AG09319 (cell line): Measurements from ENCODE around the gene LRRC71.

Experiments used
- DNase-seq: peaks from one replicate; pipeline ENCODE4 v3.0.0-alpha.2; 2010; ENCODE audit warnings: low read depth; ENCODE audit errors: extremely low read depth
- TF ChIP-seq, protein P1 (sequence below): IDR thresholded peaks from 2 replicates; pipeline ENCODE4 v1.5.1; 2011; ENCODE audit warnings: low read depth, mild to moderate bottlenecking, inconsistent platforms, low read length, moderate library complexity

The LRRC71 gene

DNA sequence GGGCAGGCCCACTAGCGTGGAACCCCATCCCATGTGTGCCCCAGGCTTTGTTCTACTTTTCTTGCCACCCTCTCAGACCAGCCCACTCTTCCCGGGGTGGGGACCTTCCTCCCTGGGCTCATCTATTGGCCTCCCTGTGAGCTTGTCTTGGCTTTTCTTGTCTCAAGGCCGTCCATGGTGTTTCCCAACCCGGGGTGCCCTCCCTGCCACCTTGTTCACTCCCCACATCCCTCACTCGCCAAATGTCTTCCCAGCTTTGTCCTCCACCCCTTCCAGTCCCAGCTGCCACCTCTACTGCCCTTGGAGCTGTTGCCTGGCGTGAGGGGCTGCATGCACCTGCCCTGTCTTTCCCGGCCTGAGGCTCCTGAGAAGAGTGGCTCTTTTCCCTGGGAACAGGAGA, 18.4 kb downstream of the LRRC71 start:
- TF ChIP-seq, protein P1, sequence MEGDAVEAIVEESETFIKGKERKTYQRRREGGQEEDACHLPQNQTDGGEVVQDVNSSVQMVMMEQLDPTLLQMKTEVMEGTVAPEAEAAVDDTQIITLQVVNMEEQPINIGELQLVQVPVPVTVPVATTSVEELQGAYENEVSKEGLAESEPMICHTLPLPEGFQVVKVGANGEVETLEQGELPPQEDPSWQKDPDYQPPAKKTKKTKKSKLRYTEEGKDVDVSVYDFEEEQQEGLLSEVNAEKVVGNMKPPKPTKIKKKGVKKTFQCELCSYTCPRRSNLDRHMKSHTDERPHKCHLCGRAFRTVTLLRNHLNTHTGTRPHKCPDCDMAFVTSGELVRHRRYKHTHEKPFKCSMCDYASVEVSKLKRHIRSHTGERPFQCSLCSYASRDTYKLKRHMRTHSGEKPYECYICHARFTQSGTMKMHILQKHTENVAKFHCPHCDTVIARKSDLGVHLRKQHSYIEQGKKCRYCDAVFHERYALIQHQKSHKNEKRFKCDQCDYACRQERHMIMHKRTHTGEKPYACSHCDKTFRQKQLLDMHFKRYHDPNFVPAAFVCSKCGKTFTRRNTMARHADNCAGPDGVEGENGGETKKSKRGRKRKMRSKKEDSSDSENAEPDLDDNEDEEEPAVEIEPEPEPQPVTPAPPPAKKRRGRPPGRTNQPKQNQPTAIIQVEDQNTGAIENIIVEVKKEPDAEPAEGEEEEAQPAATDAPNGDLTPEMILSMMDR = no peak

DNA sequence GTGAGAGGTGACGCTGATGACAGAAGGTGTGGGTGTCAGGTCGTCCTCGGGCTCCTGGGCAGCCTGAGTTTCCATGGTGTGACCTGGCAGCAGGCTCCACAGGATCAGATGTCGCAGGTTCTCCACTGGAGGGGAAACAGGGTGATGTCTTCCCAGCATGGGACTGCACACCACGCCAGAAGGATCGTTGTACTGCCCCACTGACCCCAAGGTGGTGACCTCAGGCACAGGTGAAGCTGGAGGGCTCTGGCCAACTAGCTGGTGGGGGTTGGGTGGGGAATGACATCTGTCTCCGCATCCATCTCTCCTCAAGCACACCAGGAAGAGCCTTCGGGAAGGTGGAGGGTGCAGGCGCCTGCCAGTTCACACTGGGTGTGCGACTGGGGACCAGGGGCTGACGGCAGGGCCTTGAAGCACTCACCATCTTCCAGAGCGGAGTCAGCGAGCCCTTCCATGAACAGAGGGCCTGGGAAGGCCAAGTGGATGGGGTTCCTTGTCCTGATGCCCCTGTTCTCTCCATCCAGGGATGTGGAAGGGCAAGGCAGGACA, 19.4 kb downstream of the LRRC71 start:
- TF ChIP-seq, protein P1 = no peak
- no peak for DNase-seq

More for the DNA sequence above, 18.4 kb downstream of the LRRC71 start:
- DNase-seq = no peak

DNA sequence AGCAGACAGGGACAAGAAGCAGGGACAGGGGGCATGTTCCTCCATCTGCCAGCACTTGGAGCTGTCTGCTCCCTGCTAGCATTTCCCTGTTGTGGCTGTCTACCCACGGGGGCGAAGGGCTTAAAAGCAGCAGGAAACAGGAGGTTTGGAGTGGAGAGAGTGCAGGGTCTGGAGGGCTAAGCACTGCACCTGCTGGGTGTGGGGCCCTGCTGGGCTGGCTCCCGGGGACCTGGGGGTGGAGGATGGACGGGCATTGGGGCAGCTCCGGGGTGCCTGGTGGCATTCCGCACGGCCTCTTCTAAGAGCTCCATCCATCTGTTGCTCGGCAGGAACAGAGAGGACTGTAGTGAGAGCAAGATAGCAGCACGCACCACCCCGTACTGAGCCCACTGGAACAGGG, 21.2 kb downstream of the LRRC71 start:
- no peak for DNase-seq
- TF ChIP-seq, protein P1 = no peak

DNA sequence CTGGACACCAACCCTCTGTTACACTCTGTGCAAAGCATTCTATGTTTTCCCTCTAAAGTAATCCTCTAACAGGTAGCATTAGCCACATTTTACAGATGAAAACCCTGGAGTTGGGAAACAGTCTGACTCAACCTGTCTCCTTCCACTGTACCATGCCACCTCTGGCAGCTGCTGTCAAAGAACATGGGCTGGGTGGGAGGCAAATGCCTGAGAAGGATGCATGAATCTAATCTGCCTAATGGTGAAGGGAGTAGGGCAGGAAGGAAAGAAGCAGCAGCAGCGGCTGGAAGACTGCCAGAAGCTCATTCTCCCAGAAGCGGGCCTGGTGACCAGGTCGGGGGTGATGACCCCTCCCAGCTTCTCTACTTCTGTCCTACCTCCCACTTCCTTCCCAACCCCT, 21.7 kb downstream of the LRRC71 start:
- no peak for DNase-seq
- TF ChIP-seq, protein P1 = no peak

DNA sequence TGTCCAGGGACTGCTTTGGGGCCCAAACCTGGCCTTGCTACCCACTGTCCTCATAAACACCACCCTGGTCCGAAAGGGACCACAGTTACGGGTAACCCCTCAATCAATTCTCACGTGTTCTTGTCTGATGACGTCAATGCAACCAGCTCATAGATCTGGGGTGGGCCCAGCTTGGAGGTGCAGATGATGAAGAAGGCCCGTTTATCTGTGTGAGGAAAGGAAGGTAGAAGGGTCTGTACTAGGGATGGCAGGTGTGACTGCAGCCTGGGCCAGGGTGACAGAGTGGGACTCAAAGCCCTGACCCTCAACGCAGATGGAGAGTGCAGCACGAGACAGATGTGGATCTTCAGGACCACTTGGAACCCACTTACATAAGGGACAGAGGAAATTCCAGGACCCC, 22.1 kb downstream of the LRRC71 start:
- no peak for DNase-seq
- TF ChIP-seq, protein P1 = no peak

DNA sequence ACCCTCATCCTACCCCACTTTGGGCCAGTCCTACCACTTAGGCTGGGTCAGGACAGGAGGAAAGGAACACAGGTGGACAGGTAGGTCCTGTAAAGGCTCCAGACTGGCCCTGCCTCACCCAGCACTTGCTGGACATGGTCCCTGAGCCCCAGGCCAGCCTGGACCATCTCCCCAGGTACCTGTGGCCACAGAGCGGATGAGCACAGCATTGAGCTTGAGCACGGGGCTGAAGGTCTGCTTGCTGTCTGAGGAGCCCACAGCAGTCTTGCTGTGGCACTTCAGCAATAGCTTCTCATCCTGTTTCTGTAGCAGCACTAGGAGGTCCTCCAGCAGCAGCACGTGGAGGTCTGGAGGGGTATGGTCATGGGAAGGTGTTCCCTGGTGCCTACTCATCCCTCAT, 23.3 kb downstream of the LRRC71 start:
- no peak for DNase-seq
- TF ChIP-seq, protein P1 = no peak

DNA sequence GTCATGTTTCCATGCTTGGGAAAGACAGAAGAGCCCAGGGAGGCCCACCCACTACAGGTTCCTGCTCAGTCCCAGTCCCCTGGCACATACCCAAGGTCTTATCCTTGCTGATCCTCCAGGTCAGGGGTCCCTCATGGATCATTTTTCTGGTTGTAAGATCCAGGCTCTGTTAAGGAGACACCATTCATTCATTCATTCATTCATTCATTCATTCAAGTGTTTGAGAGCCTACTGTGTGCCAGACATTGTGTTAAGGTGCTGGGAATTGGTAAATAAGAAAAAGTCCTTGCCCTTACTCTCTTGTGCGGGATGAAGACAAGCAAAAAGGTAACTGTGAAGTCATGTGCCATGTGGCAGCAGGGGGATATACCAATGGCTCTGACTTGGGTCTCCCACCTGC, 23.8 kb downstream of the LRRC71 start:
- TF ChIP-seq, protein P1 = no peak
- no peak for DNase-seq
